ENCODE results near the gene SUGCT. TPM values are rescaled to one million over a fixed set of nuclear protein-coding genes. Genes with fewer than 3 reads are reported as not detected.

The SUGCT gene
- total RNA-seq, 1 donor from 2014 or later: 1.7 TPM

- no peaks in the 10 kb centered on the region for H3K4me1 ChIP-seq
- H3K36me3 ChIP-seq: no peaks in the 10 kb centered on the region
- H3K27me3 ChIP-seq (ENCODE audit: low read depth): no peaks in the 10 kb centered on the region
- no peak for TF ChIP-seq CTCF (IDR thresholded peaks at IDR 0.05)
- DNase-seq (no peak), ATAC-seq (no peak)
- intact Hi-C loops (cut with DNase I): no loop called here
- no peak overlapping the region for H3K4me3 ChIP-seq
- no peaks in the 10 kb centered on the region for H3K9me3 ChIP-seq
- no peak overlapping the region for H3K27ac ChIP-seq
These were observed 197.1 kb downstream of the SUGCT start for GRCh38 chr7:40331915-40332314.

- intact Hi-C loops (cut with DNase I): no loop called here
- Histone ChIP-seq H3K27me3 (ENCODE audit: low read depth) (no peaks in the 10 kb centered on the region), H3K9me3 (no peaks in the 10 kb centered on the region), H3K27ac (no peak overlapping the region), H3K36me3 (no peaks in the 10 kb centered on the region), H3K4me1 (no peaks in the 10 kb centered on the region), H3K4me3 (no peak overlapping the region)
- TF ChIP-seq CTCF (IDR thresholded peaks at IDR 0.05): no peak
- no peak for ATAC-seq
- no peak for DNase-seq
These were observed 197.7 kb downstream of the SUGCT start for GRCh38 chr7:40332516-40332915.

GRCh38 chr7:40341836-40342235, 207.0 kb downstream of the SUGCT start:
- Histone ChIP-seq H3K4me3 (no peak overlapping the region), H3K4me1 (no peaks in the 10 kb centered on the region), H3K36me3 (no peaks in the 10 kb centered on the region), H3K27ac (no peak overlapping the region), H3K27me3 (ENCODE audit: low read depth) (no peaks in the 10 kb centered on the region), H3K9me3 (no peaks in the 10 kb centered on the region)
- ATAC-seq: no peak
- TF ChIP-seq CTCF (IDR thresholded peaks at IDR 0.05): no peak
- intact Hi-C loops (cut with DNase I): no loop called here
- no peak for DNase-seq

- H3K4me3 ChIP-seq: no peak overlapping the region
- no peaks in the 10 kb centered on the region for H3K4me1 ChIP-seq
- DNase-seq: no peak
- no peak for TF ChIP-seq CTCF (IDR thresholded peaks at IDR 0.05)
- no peak for ATAC-seq
- H3K9me3 ChIP-seq: no peaks in the 10 kb centered on the region
- H3K36me3 ChIP-seq: no peaks in the 10 kb centered on the region
- H3K27me3 ChIP-seq (ENCODE audit: low read depth): no peaks in the 10 kb centered on the region
- intact Hi-C loops (cut with DNase I): no loop called here
- H3K27ac ChIP-seq: no peak overlapping the region
These were observed 211.7 kb downstream of the SUGCT start for GRCh38 chr7:40346554-40346953.

- no peak for TF ChIP-seq CTCF (IDR thresholded peaks at IDR 0.05)
- ATAC-seq: no peak
- Histone ChIP-seq H3K4me1 (no peaks in the 10 kb centered on the region), H3K4me3 (no peak overlapping the region), H3K27me3 (ENCODE audit: low read depth) (no peaks in the 10 kb centered on the region), H3K27ac (no peak overlapping the region), H3K9me3 (no peaks in the 10 kb centered on the region), H3K36me3 (no peaks in the 10 kb centered on the region)
- DNase-seq: no peak
- intact Hi-C loops (cut with DNase I): no loop called here
These were observed 213.4 kb downstream of the SUGCT start for GRCh38 chr7:40348126-40348728.

Measured in lower lobe of right lung (tissue), 2 donors.